ENCODE data around the gene MEGF6.

Gene MEGF6

GRCh38 chr1:3527774-3528173 lies 83.5 kb downstream of the MEGF6 start:
- DNase-seq: peak; percentile 83
- Histone ChIP-seq H3K27me3 (ENCODE audit: insufficient read depth, low read depth, severe bottlenecking) (no peaks in the 10 kb centered on the region), H3K4me3 (ENCODE audit: low read depth, low read length) (no peak overlapping the region), H3K36me3 (no peaks in the 10 kb centered on the region), H3K27ac (peak overlapping the region; percentile 82), H3K9me3 (ENCODE audit: severe bottlenecking) (no peaks in the 10 kb centered on the region)
- no peak for TF ChIP-seq CTCF (IDR thresholded peaks at IDR 0.05; ENCODE audit: low read depth, low read length)

- no peak for TF ChIP-seq CTCF (IDR thresholded peaks at IDR 0.05; ENCODE audit: low read depth, low read length)
- no peaks in the 10 kb centered on the region for H3K27me3 ChIP-seq (ENCODE audit: insufficient read depth, low read depth, severe bottlenecking)
These were observed 85.5 kb downstream of the MEGF6 start for GRCh38 chr1:3525551-3526482.

GRCh38 chr1:3524556-3525203 lies 86.6 kb downstream of the MEGF6 start:
- no peaks in the 10 kb centered on the region for H3K36me3 ChIP-seq
- no peaks in the 10 kb centered on the region for H3K9me3 ChIP-seq (ENCODE audit: severe bottlenecking)
- no peak overlapping the region for H3K4me3 ChIP-seq (ENCODE audit: low read depth, low read length)
- H3K27ac ChIP-seq: peak overlapping the region; percentile 68
- H3K27me3 ChIP-seq (ENCODE audit: insufficient read depth, low read depth, severe bottlenecking): no peaks in the 10 kb centered on the region
- no peak for DNase-seq
- no peak for TF ChIP-seq CTCF (IDR thresholded peaks at IDR 0.05; ENCODE audit: low read depth, low read length)

More at GRCh38 chr1:3525551-3526482, 85.5 kb downstream of the MEGF6 start:
- H3K4me3 ChIP-seq (ENCODE audit: low read depth, low read length): no peak overlapping the region
- peak overlapping the region; percentile 68 for H3K27ac ChIP-seq
- H3K36me3 ChIP-seq: no peaks in the 10 kb centered on the region
- no peaks in the 10 kb centered on the region for H3K9me3 ChIP-seq (ENCODE audit: severe bottlenecking)
- no peak for DNase-seq

- no peaks in the 10 kb centered on the region for H3K27me3 ChIP-seq (ENCODE audit: insufficient read depth, low read depth, severe bottlenecking)
- no peak overlapping the region for H3K4me3 ChIP-seq (ENCODE audit: low read depth, low read length)
- DNase-seq: no peak
- peak overlapping the region; percentile 68 for H3K27ac ChIP-seq
- no peaks in the 10 kb centered on the region for H3K9me3 ChIP-seq (ENCODE audit: severe bottlenecking)
- H3K36me3 ChIP-seq: no peaks in the 10 kb centered on the region
- TF ChIP-seq CTCF (IDR thresholded peaks at IDR 0.05; ENCODE audit: low read depth, low read length): no peak
These were observed 87.3 kb downstream of the MEGF6 start for GRCh38 chr1:3523980-3524379.

GRCh38 chr1:3522564-3523265 lies 88.6 kb downstream of the MEGF6 start:
- Histone ChIP-seq H3K36me3 (no peaks in the 10 kb centered on the region; the same call in 1 of the 2 replicates), H3K9me3 (ENCODE audit: severe bottlenecking) (no peaks in the 10 kb centered on the region), H3K27me3 (ENCODE audit: insufficient read depth, low read depth, severe bottlenecking) (no peaks in the 10 kb centered on the region), H3K4me3 (ENCODE audit: low read depth, low read length) (no peak overlapping the region), H3K27ac (peak overlapping the region; percentile 68)
- TF ChIP-seq CTCF (IDR thresholded peaks at IDR 0.05; ENCODE audit: low read depth, low read length): no peak
- DNase-seq: peak; percentile 67

All from WERI-Rb-1 (cell line).